CD1c-positive myeloid dendritic cell (primary cell): ENCODE data around the gene GLT8D1.
"Not testable (repeated sequence)": the region's sequence is repeated elsewhere in the genome, so short reads cannot be mapped to it uniquely, and the experiment has no call there.

ENCODE experiments used
- DNase-seq: peaks from one replicate; pipeline ENCODE4 v3.0.0-alpha.2; 2016; ENCODE audit errors: extremely low spot score

Gene GLT8D1

DNA sequence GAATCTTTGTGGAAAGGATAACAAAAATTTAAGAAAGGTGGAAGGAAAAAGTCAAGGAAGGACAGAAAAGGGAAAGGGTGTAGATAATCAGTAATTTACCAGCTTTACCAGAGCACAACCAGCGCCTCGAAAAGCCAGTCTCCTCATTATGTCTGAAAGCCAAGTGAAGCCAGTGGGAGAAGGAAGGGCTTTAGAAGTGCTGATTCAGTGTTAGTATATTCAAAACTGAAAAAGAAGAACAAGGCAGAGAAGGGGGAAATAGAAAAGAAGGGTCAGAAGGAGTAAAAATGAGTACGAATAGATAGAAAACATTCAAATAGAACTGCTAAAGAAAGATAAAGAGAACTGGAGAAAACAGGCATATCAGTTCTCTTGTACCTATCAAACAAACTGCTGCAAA is 24.0 kb downstream of the GLT8D1 start:
- DNase-seq = peak; percentile 68

DNA sequence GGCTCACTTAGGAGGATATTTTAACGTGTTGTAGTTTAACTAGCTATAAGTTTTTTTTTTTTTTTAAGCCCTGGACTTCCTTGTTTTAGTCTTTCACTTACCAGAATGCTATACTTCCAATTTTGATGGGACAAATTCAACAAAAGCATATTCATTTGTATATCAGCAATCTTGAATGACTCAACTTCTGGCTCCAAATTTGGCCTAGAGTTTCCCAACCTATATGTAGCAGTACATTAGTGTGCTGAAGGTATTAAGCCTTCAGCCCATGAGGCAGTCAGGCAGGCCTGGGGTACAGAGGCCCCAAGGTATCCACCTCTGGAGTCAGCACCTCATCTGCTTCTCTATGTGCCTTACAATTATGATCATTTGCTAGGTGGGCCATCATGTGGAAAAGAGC is 25.8 kb downstream of the GLT8D1 start:
- peak; percentile 6 for DNase-seq

DNA sequence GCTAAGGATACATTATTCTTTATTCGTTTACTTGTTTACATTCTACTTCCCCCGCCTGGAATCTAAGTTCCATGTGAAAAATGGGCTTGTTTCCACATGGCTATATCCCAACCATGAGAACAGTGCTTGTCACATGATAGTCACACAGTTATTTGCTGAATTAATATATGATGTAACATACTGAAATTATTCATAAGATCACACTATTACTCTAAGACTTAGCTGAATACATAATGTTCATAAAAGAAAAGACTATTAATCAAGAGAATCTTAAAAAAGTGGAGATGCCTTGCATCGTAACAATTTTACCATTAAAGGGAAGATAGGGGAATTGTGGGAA is 26.4 kb downstream of the GLT8D1 start:
- peak; percentile 10 for DNase-seq

GRCh38 chr3:52678265-52679198 is 27.1 kb downstream of the GLT8D1 start:
- DNase-seq = no peak

GRCh38 chr3:52676201-52676600 is 29.4 kb downstream of the GLT8D1 start:
- not testable (repeated sequence) for DNase-seq

DNA sequence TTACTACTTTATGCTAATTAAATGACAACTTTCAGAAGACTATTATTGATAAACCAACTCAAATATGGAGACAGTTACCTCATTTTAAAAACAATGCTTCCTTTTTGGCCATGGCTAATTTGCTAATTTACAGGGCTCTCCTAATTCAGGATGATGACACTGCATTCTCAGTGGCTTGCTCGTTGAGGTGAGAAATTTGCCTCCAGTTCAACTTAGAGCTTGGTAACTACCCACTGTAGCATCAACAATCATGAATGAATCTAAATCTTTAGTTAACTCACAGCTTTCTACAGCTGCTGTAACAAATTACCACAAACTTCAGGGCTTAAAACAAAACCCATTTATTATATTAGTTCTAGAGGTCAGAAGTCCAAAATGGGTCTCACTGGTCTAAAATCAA is 33.9 kb downstream of the GLT8D1 start:
- no peak for DNase-seq

- peak; percentile 68 for DNase-seq
These were observed 34.7 kb downstream of the GLT8D1 start for GRCh38 chr3:52670621-52671521.

GRCh38 chr3:52663098-52663497 is 42.5 kb downstream of the GLT8D1 start:
- no peak for DNase-seq

DNA sequence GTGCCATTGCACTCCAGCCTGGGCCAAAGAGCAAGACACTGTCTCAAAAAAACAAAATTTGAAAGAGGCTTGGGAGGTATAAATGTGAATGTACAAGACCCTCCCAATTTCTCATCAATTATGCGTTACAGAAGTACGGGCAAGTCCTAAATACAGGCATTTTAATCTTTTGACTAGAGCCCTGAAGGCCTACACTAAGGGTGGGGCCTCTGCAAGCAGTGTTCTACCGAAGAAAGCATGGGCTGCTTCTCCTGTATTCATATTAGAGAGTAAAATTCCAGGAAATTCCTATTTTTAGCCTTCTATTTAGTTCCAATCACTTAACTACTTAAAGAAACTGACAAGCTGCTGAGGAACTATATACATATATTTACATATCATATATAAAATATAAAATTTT is 45.5 kb downstream of the GLT8D1 start:
- DNase-seq = no peak

GRCh38 chr3:52655895-52656294 is 49.7 kb downstream of the GLT8D1 start:
- no peak for DNase-seq

DNA sequence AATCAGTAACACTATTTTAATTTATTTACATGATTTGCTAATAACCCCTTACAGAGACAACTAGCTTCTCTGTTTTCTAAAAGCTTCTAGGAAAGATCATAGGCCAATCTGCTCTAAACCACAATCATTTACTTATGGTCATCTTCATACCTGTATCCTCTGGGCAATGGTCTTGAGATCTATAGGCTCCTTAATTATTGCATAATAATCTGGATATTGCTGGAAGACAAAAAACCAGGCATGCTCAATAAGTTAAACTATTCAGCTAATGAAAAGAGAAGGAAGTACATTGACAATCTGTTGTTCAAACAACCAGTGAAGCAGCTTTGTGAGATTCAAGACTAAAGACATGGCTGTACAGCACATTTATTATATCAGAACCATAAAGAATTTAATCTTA is 54.0 kb downstream of the GLT8D1 start:
- DNase-seq = no peak

GRCh38 chr3:52650439-52650838 is 55.2 kb downstream of the GLT8D1 start:
- DNase-seq = no peak

DNA sequence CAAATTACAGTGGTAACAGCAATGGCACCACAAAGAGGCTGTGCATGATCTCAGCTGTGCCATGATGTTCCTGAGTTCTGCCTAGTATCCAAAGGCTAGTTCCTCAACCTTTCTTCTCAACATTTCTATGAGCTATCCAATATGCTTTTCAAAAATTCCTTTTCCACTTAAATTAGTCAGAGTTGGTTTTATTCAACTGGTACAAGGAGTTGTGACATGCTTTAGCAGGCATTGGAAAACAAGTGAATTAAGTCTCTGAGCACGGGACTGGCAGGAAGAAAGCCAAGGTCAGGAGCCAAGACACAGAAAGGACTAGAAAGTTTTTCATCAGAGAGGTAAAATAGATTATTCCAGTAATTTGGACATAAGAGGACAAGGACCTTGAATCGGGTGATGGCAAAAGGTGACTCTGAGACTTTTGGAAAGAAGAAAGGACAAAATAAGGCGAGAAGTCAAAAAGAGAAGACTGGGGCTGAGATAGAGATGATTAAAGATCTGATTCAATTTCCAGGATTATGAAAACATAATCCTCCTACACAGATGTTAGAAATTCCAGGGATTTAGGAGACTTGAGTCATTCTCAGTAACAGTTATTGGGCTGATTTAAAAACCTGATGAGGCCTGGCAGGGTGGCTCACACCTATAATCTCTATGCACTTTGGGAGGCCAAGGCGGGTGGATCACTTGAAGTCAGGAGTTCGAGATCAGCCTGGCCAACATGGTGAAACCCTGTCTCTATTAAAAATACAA is 56.0 kb downstream of the GLT8D1 start:
- no peak for DNase-seq

DNA sequence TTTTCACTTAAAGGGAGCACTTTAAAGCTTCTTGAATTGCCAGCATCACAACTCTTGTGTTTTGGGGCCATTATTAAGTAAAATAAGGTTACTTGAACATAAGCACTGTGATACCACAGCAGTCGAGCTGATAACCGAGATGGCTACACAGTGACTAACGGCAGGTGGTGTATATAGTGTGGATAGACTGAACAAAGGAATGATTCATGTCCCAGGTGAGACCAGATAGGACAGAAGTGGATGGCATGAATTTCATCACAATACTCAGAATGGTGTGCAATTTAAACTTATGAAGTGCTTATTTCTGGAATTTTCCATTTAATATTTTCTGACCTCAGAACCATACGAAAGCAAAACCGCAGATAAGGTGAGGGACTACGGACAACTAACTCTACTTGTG is 60.0 kb downstream of the GLT8D1 start:
- no peak for DNase-seq
